Measurements from ENCODE around the gene PAX8.

PAX8 gene

GRCh38 chr2:113228991-113229716 is 49.6 kb downstream of the PAX8 start:
- H3K27ac ChIP-seq (ENCODE audit: extremely low read depth, low read depth, low read length), result no peak overlapping the region
- ChIA-PET POLR2A (no interaction called here), CTCF (interaction anchor here (0.8 to 1.3 kb wide), 3 partner anchors 19 to 91 kb away, joined by 3 read pairs; no protein-coding TSS in a partner anchor)
- peaks cover 8% of the 10 kb centered on the region; the same call in 1 of the 2 replicates for H3K4me1 ChIP-seq (ENCODE audit: control insufficient read depth, insufficient read depth, low read length)
- no peaks in the 10 kb centered on the region for H3K9me3 ChIP-seq (ENCODE audit: control insufficient read depth, insufficient read depth, low read depth, low read length)
- H3K4me3 ChIP-seq (ENCODE audit: low read depth, low read length), result no peak overlapping the region
- TF ChIP-seq MYNN (tag by site-specific recombination; IDR thresholded peaks at IDR 0.05; ENCODE audit: borderline replicate concordance), result no peak
- 0 out of 2 replicates have a peak, but pooled peaks have one; percentile 10 for TF ChIP-seq SCRT2 (tag by site-specific recombination; IDR thresholded peaks at IDR 0.05)
- TF ChIP-seq ATF2 (tag by site-specific recombination; IDR thresholded peaks at IDR 0.05; ENCODE audit: low read depth), result no peak
- no peak for TF ChIP-seq ZSCAN16 (tag by site-specific recombination; IDR thresholded peaks at IDR 0.05)
- TF ChIP-seq ZNF624 (tag by site-specific recombination; IDR thresholded peaks at IDR 0.05), result no peak
- TF ChIP-seq FEZF1 (tag by site-specific recombination; IDR thresholded peaks at IDR 0.05), result no peak
- TF ChIP-seq ZNF561 (tag by site-specific recombination; IDR thresholded peaks at IDR 0.05; ENCODE audit: borderline replicate concordance), result no peak
- H3K36me3 ChIP-seq (ENCODE audit: control insufficient read depth in 2 of 2, insufficient read depth in 1 of 2, low read length in 2 of 2), result no peaks in the 10 kb centered on the region

- POLR2A ChIA-PET, result no interaction called here
- no peaks in the 10 kb centered on the region for H3K9me3 ChIP-seq (ENCODE audit: control insufficient read depth, insufficient read depth, low read depth, low read length)
- no peak for TF ChIP-seq ZNF670 (tag by site-specific recombination; IDR thresholded peaks at IDR 0.05; ENCODE audit: low read depth)
- no peak for TF ChIP-seq ZNF624 (tag by site-specific recombination; IDR thresholded peaks at IDR 0.05)
- TF ChIP-seq ZNF549 (tag by site-specific recombination; IDR thresholded peaks at IDR 0.05), result no peak
- no peak for TF ChIP-seq ATF2 (tag by site-specific recombination; IDR thresholded peaks at IDR 0.05; ENCODE audit: low read depth)
- TF ChIP-seq ZFP37 (tag by site-specific recombination; IDR thresholded peaks at IDR 0.05), result no peak
- TF ChIP-seq ZNF768 (tag by site-specific recombination; IDR thresholded peaks at IDR 0.05), result no peak
- TF ChIP-seq ZNF155 (tag by site-specific recombination; IDR thresholded peaks at IDR 0.05), result no peak
- no peak for TF ChIP-seq SETDB1 (IDR thresholded peaks at IDR 0.05; ENCODE audit: insufficient read length, low read length)
- no peak for TF ChIP-seq ZNF501 (tag by site-specific recombination; IDR thresholded peaks at IDR 0.05)
- no peak for TF ChIP-seq ZNF830 (tag by site-specific recombination; IDR thresholded peaks at IDR 0.05; ENCODE audit: low read depth)
- TF ChIP-seq GLIS2 (tag by site-specific recombination; IDR thresholded peaks at IDR 0.05), result no peak
- no peak for TF ChIP-seq ZNF354C (tag by site-specific recombination; IDR thresholded peaks at IDR 0.05; ENCODE audit: borderline replicate concordance, low read depth)
Observed at GRCh38 chr2:113228351-113228750, 50.4 kb downstream of the PAX8 start.

DNA sequence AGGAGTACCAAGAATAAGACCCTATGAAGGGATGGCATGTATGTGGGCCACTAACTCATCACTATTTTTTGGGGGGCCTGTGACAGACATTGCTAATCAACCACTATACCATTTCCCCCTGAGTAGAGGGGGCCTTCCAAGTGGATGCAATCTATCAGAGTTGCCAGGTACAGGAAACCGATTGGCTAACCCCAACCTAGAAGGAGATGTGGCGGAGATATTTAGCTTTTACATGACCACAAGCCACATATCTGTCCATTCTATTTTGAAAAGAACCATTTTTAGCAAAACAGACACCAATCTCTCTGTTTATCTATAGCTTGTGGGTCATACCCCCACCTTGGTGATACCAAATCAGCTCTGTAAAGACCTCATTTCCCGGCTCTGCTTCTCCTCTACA is 51.0 kb downstream of the PAX8 start:
- Histone ChIP-seq H3K9me3 (ENCODE audit: control insufficient read depth, insufficient read depth, low read depth, low read length) (no peaks in the 10 kb centered on the region), H3K4me3 (ENCODE audit: low read depth, low read length) (no peak overlapping the region), H3K27ac (ENCODE audit: extremely low read depth, low read depth, low read length) (no peak overlapping the region), H3K4me1 (ENCODE audit: control insufficient read depth, insufficient read depth, low read length) (peaks cover 8% of the 10 kb centered on the region; the same call in 1 of the 2 replicates), H3K36me3 (ENCODE audit: control insufficient read depth in 2 of 2, insufficient read depth in 1 of 2, low read length in 2 of 2) (no peaks in the 10 kb centered on the region)
- ChIA-PET POLR2A (no interaction called here), CTCF (interaction anchor here (0.6 to 1.1 kb wide), 3 partner anchors 24 to 143 kb away, joined by 3 to 4 read pairs (median 3); no protein-coding TSS in a partner anchor)
- TF ChIP-seq ZNF311 (tag by site-specific recombination; IDR thresholded peaks at IDR 0.05; ENCODE audit: borderline replicate concordance), result no peak
- no peak for TF ChIP-seq ZNF48 (tag by site-specific recombination; IDR thresholded peaks at IDR 0.05)
- TF ChIP-seq, protein P1, sequence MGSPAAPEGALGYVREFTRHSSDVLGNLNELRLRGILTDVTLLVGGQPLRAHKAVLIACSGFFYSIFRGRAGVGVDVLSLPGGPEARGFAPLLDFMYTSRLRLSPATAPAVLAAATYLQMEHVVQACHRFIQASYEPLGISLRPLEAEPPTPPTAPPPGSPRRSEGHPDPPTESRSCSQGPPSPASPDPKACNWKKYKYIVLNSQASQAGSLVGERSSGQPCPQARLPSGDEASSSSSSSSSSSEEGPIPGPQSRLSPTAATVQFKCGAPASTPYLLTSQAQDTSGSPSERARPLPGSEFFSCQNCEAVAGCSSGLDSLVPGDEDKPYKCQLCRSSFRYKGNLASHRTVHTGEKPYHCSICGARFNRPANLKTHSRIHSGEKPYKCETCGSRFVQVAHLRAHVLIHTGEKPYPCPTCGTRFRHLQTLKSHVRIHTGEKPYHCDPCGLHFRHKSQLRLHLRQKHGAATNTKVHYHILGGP (tag by site-specific recombination; IDR thresholded peaks at IDR 0.05), result no peak
- no peak for TF ChIP-seq ZBTB17 (tag by site-specific recombination; IDR thresholded peaks at IDR 0.05)
- TF ChIP-seq ZNF148 (tag by site-specific recombination; IDR thresholded peaks at IDR 0.05; ENCODE audit: borderline replicate concordance), result no peak
- TF ChIP-seq ATF2 (tag by site-specific recombination; IDR thresholded peaks at IDR 0.05; ENCODE audit: low read depth), result no peak
- TF ChIP-seq ZNF549 (tag by site-specific recombination; IDR thresholded peaks at IDR 0.05), result no peak

More at GRCh38 chr2:113228351-113228750, 50.4 kb downstream of the PAX8 start:
- no peak overlapping the region for H3K4me3 ChIP-seq (ENCODE audit: low read depth, low read length)
- CTCF ChIA-PET, result interaction anchor here (0.6 kb wide), 1 partner anchor 47 kb away, joined by 3 read pairs; no protein-coding TSS in a partner anchor
- H3K36me3 ChIP-seq (ENCODE audit: control insufficient read depth in 2 of 2, insufficient read depth in 1 of 2, low read length in 2 of 2), result no peaks in the 10 kb centered on the region
- H3K27ac ChIP-seq (ENCODE audit: extremely low read depth, low read depth, low read length), result no peak overlapping the region
- peaks cover 8% of the 10 kb centered on the region; the same call in 1 of the 2 replicates for H3K4me1 ChIP-seq (ENCODE audit: control insufficient read depth, insufficient read depth, low read length)
